ENCODE measurements around the gene SPON2. TPM values are rescaled to one million over a fixed set of nuclear protein-coding genes. Genes with fewer than 3 reads are reported as not detected.
A peak's percentile ranks its signal among the peaks of the same experiment; 100 is the strongest.

SPON2 gene
- polyA plus RNA-seq, 6 donors from 2014 or later = 0.56 to 4.1 (median 1.5) TPM

GRCh38 chr4:1195891-1196401 lies 23.6 kb upstream of the SPON2 start:
- no peaks in the 10 kb centered on the region for H3K27me3 Mint-ChIP-seq
- no peaks in the 10 kb centered on the region for H3K36me3 Mint-ChIP-seq
- H3K4me1 Mint-ChIP-seq = peaks cover 0 to 5% (median under 1%) of the 10 kb centered on the region in 3 donors
- peaks cover 0 to 2% (median 0%) of the 10 kb centered on the region in 7 donors for H3K9me3 Mint-ChIP-seq
- no peak overlapping the region for H3K4me3 Mint-ChIP-seq
- no peak overlapping the region for H3K27ac Mint-ChIP-seq
- ATAC-seq (ENCODE audit: low read depth in 2 of 2) (no peak), DNase-seq (no peak)

GRCh38 chr4:1195109-1195671 lies 22.8 kb upstream of the SPON2 start:
- H3K27ac Mint-ChIP-seq = peak overlapping the region in 1 of 6 donors; percentile 41
- no peaks in the 10 kb centered on the region for H3K36me3 Mint-ChIP-seq
- H3K4me1 Mint-ChIP-seq = peaks cover 0 to 3% (median 0%) of the 10 kb centered on the region in 3 donors
- H3K4me3 Mint-ChIP-seq = no peak overlapping the region
- peaks cover 0 to 2% (median 0%) of the 10 kb centered on the region in 7 donors for H3K9me3 Mint-ChIP-seq
- ATAC-seq (ENCODE audit: low read depth in 2 of 2) (no peak), DNase-seq (no peak)
- H3K27me3 Mint-ChIP-seq = no peaks in the 10 kb centered on the region

GRCh38 chr4:1194010-1194900 lies 21.9 kb upstream of the SPON2 start:
- H3K4me3 Mint-ChIP-seq = no peak overlapping the region
- H3K36me3 Mint-ChIP-seq = no peaks in the 10 kb centered on the region
- H3K27ac Mint-ChIP-seq = no peak overlapping the region
- no peak for DNase-seq
- no peak for ATAC-seq (ENCODE audit: low read depth in 2 of 2)
- H3K27me3 Mint-ChIP-seq = no peaks in the 10 kb centered on the region
- H3K4me1 Mint-ChIP-seq = no peaks in the 10 kb centered on the region
- peaks cover 0 to 2% (median 0%) of the 10 kb centered on the region in 7 donors for H3K9me3 Mint-ChIP-seq

- Mint-ChIP-seq H3K4me1 (no peaks in the 10 kb centered on the region), H3K9me3 (peaks cover 0 to 2% (median 0%) of the 10 kb centered on the region in 7 donors), H3K27ac (peak overlapping the region in 1 of 6 donors; percentile 56), H3K4me3 (no peak overlapping the region), H3K36me3 (no peaks in the 10 kb centered on the region), H3K27me3 (no peaks in the 10 kb centered on the region)
- ATAC-seq (ENCODE audit: low read depth in 2 of 2) (no peak), DNase-seq (no peak)
Measured at GRCh38 chr4:1193206-1194009, 21.0 kb upstream of the SPON2 start.

GRCh38 chr4:1192493-1193205 lies 20.3 kb upstream of the SPON2 start:
- Mint-ChIP-seq H3K4me3 (no peak overlapping the region), H3K27me3 (no peaks in the 10 kb centered on the region), H3K4me1 (peaks cover 0 to 3% (median 0%) of the 10 kb centered on the region in 3 donors), H3K9me3 (peaks cover 0 to 2% (median 0%) of the 10 kb centered on the region in 7 donors), H3K36me3 (no peaks in the 10 kb centered on the region), H3K27ac (no peak overlapping the region)
- DNase-seq (no peak), ATAC-seq (ENCODE audit: low read depth in 2 of 2) (no peak)

GRCh38 chr4:1192091-1192492 lies 19.7 kb upstream of the SPON2 start:
- H3K4me3 Mint-ChIP-seq = no peak overlapping the region
- ATAC-seq (ENCODE audit: low read depth in 2 of 2) (no peak), DNase-seq (no peak)
- H3K27me3 Mint-ChIP-seq = no peaks in the 10 kb centered on the region
- no peak overlapping the region for H3K27ac Mint-ChIP-seq
- H3K36me3 Mint-ChIP-seq = no peaks in the 10 kb centered on the region
- H3K4me1 Mint-ChIP-seq = peaks cover 3 to 7% (median 3%) of the 10 kb centered on the region in 3 donors
- peaks cover 0 to 2% (median 0%) of the 10 kb centered on the region in 7 donors for H3K9me3 Mint-ChIP-seq

GRCh38 chr4:1191621-1192020 lies 19.2 kb upstream of the SPON2 start:
- Mint-ChIP-seq H3K4me3 (no peak overlapping the region), H3K27ac (no peak overlapping the region), H3K27me3 (no peaks in the 10 kb centered on the region), H3K4me1 (peaks cover 4 to 12% (median 6%) of the 10 kb centered on the region in 3 donors), H3K36me3 (no peaks in the 10 kb centered on the region), H3K9me3 (peaks cover 0 to 2% (median 0%) of the 10 kb centered on the region in 7 donors)
- DNase-seq = no peak
- ATAC-seq (ENCODE audit: low read depth in 2 of 2) = no peak

GRCh38 chr4:1187182-1187581 lies 14.8 kb upstream of the SPON2 start:
- H3K4me1 Mint-ChIP-seq = peaks cover 14 to 47% (median 17%) of the 10 kb centered on the region in 3 donors
- DNase-seq = peak; percentile 42
- peak; percentile 84 to 89 for ATAC-seq (ENCODE audit: low read depth in 2 of 2)
- H3K27ac Mint-ChIP-seq = no peak overlapping the region
- no peaks in the 10 kb centered on the region for H3K27me3 Mint-ChIP-seq
- H3K4me3 Mint-ChIP-seq = no peak overlapping the region
- peaks cover 0 to 4% (median 2%) of the 10 kb centered on the region in 7 donors for H3K9me3 Mint-ChIP-seq
- H3K36me3 Mint-ChIP-seq = no peaks in the 10 kb centered on the region

- DNase-seq (peak; percentile 61), ATAC-seq (ENCODE audit: low read depth in 2 of 2) (peak; percentile 76 to 80)
- Mint-ChIP-seq H3K36me3 (peaks cover 11 to 16% of the 10 kb centered on the region in 2 donors), H3K27me3 (no peaks in the 10 kb centered on the region), H3K4me1 (peaks cover 14 to 47% (median 17%) of the 10 kb centered on the region in 3 donors), H3K4me3 (peak overlapping the region; percentile 42 to 87 (median 74)), H3K27ac (peak overlapping the region; percentile 16 to 77 (median 52)), H3K9me3 (peaks cover 8 to 19% (median 15%) of the 10 kb centered on the region in 7 donors)
Measured at GRCh38 chr4:1183985-1184773, 11.8 kb upstream of the SPON2 start.

- H3K27me3 Mint-ChIP-seq = no peaks in the 10 kb centered on the region
- peak overlapping the region in 1 of 6 donors; percentile 10 for H3K27ac Mint-ChIP-seq
- DNase-seq = no peak
- peaks cover 11 to 16% of the 10 kb centered on the region in 2 donors for H3K36me3 Mint-ChIP-seq
- no peak for ATAC-seq (ENCODE audit: low read depth in 2 of 2)
- peaks cover 8 to 19% (median 15%) of the 10 kb centered on the region in 7 donors for H3K9me3 Mint-ChIP-seq
- H3K4me3 Mint-ChIP-seq = peak overlapping the region in 4 of 8 donors; percentile 39 to 66 (median 61)
- H3K4me1 Mint-ChIP-seq = peaks cover 14 to 43% (median 17%) of the 10 kb centered on the region in 3 donors
Measured at GRCh38 chr4:1182313-1182712, 9.9 kb upstream of the SPON2 start.

GRCh38 chr4:1180663-1181062 lies 8.3 kb upstream of the SPON2 start:
- no peak for DNase-seq
- Mint-ChIP-seq H3K9me3 (peaks cover 8 to 19% (median 15%) of the 10 kb centered on the region in 7 donors), H3K27ac (peak overlapping the region in 1 of 6 donors; percentile 3), H3K27me3 (peaks cover 0 to 6% (median 0%) of the 10 kb centered on the region in 3 donors), H3K4me1 (peaks cover 8 to 33% (median 18%) of the 10 kb centered on the region in 3 donors), H3K36me3 (peaks cover 11 to 16% of the 10 kb centered on the region in 2 donors), H3K4me3 (no peak overlapping the region)
- no peak for ATAC-seq (ENCODE audit: low read depth in 2 of 2)

GRCh38 chr4:1179976-1180375 lies 7.6 kb upstream of the SPON2 start:
- Mint-ChIP-seq H3K27me3 (peaks cover 0 to 6% (median 0%) of the 10 kb centered on the region in 3 donors), H3K36me3 (peaks cover 11 to 16% of the 10 kb centered on the region in 2 donors), H3K27ac (no peak overlapping the region), H3K4me3 (no peak overlapping the region), H3K4me1 (peaks cover 8 to 29% (median 18%) of the 10 kb centered on the region in 3 donors), H3K9me3 (peaks cover 8 to 19% (median 15%) of the 10 kb centered on the region in 7 donors)
- no peak for ATAC-seq (ENCODE audit: low read depth in 2 of 2)
- DNase-seq = no peak
